GM23338 (cell line): Measurements from ENCODE around the gene DNAJB13. TPM values are rescaled to one million over a fixed set of nuclear protein-coding genes. Genes with fewer than 3 reads are reported as not detected.

Source experiments
- ATAC-seq: fragments of 200-7000 bp; cut with Tn5 transposase; 3 replicates; pipeline ENCODE4 v1.9.1; 2020
- DNase-seq: peaks from one replicate; pipeline ENCODE4 v3.0.0-alpha.2; 2015; ENCODE audit warnings: low spot score
- H2AFZ ChIP-seq: fragments of 200-600 bp; sonication (generic); 2 replicates; pipeline ENCODE4 v1.8.0; 2016; ENCODE audit warnings: antibody characterized with exemption, mild to moderate bottlenecking, moderate library complexity
- H3F3A ChIP-seq: fragments of 200-600 bp; sonication (generic); replicated peaks from 2 replicates; pipeline ENCODE4 v1.8.0; 2017; ENCODE audit warnings: antibody characterized with exemption, mixed run types, low read depth
- H3K27ac ChIP-seq: fragments of 200-600 bp; sonication (generic); 2 replicates; pipeline ENCODE4 v1.6.1; 2016; ENCODE audit warnings: low read depth
- H3K27me3 ChIP-seq: fragments of 200-600 bp; sonication (generic); 2 replicates; pipeline ENCODE4 v1.8.0; 2016; ENCODE audit warnings: mild to moderate bottlenecking, mixed run types, moderate library complexity; ENCODE audit not compliant: insufficient read depth
- H3K36me3 ChIP-seq: fragments of 200-600 bp; sonication (generic); 2 replicates; pipeline ENCODE4 v1.8.0; 2016; ENCODE audit warnings: mild to moderate bottlenecking; ENCODE audit not compliant: insufficient read depth
- H3K4me1 ChIP-seq: fragments of 200-600 bp; sonication (generic); 2 replicates; pipeline ENCODE4 v1.8.0; 2016; ENCODE audit warnings: mild to moderate bottlenecking, moderate library complexity; ENCODE audit not compliant: insufficient read depth
- H3K4me2 ChIP-seq: fragments of 200-600 bp; sonication (generic); 2 replicates; pipeline ENCODE4 v1.7.1; 2017; ENCODE audit warnings: mixed run types
- H3K4me3 ChIP-seq: fragments of 200-600 bp; sonication (generic); 2 replicates; pipeline ENCODE4 v1.6.1; 2016; ENCODE audit warnings: mixed run types
- H3K79me2 ChIP-seq: fragments of 200-600 bp; sonication (generic); replicated peaks from 2 replicates; pipeline ENCODE4 v1.8.0; 2017; ENCODE audit warnings: mild to moderate bottlenecking; ENCODE audit not compliant: insufficient read depth
- H3K9me2 ChIP-seq: fragments of 200-600 bp; sonication (generic); 2 replicates; pipeline ENCODE4 v1.8.0; 2017; ENCODE audit not compliant: insufficient read depth
- H4K20me1 ChIP-seq: fragments of 200-600 bp; sonication (generic); replicated peaks from 2 replicates; pipeline ENCODE4 v1.8.0; 2017; ENCODE audit warnings: mild to moderate bottlenecking; ENCODE audit not compliant: insufficient read depth
- H3K27ac Mint-ChIP-seq: 2 replicates; pipeline ENCODE4 v1.8.0; 2020; ENCODE audit warnings: inconsistent platforms, mild to moderate bottlenecking, moderate library complexity, mixed read lengths
- H3K27me3 Mint-ChIP-seq: 3 replicates; pipeline ENCODE4 v1.8.0; 2022; ENCODE audit warnings: low read depth, mild to moderate bottlenecking, moderate library complexity, mixed read lengths, inconsistent platforms; ENCODE audit not compliant: insufficient read depth, poor library complexity
- H3K36me3 Mint-ChIP-seq: 3 replicates; pipeline ENCODE4 v1.8.0; 2021; ENCODE audit warnings: low read depth, mild to moderate bottlenecking, inconsistent platforms, moderate library complexity, mixed read lengths
- H3K4me1 Mint-ChIP-seq: 3 replicates; pipeline ENCODE4 v1.8.0; 2020; ENCODE audit warnings: mild to moderate bottlenecking, inconsistent platforms, mixed read lengths
- H3K4me3 Mint-ChIP-seq: 3 replicates; pipeline ENCODE4 v1.8.0; 2021; ENCODE audit warnings: moderate library complexity, mild to moderate bottlenecking, inconsistent platforms, mixed read lengths
- H3K9me3 Mint-ChIP-seq: 3 replicates; pipeline ENCODE4 v1.8.0; 2020; ENCODE audit warnings: moderate library complexity, mild to moderate bottlenecking, inconsistent platforms, mixed read lengths
- CREB1 ChIP-seq: fragments of 250-450 bp; sonication (Bioruptor Pico); IDR thresholded peaks from 2 replicates; pipeline ENCODE4 v1.5.0; 2020; ENCODE audit warnings: low read depth, mild to moderate bottlenecking, moderate library complexity
- CTCF ChIP-seq, 2 experiments: fragments of 200-600 bp in 1 of 2; sonication (generic) in 1 of 2; conservative IDR thresholded peaks; 2 replicates each; pipeline versions ENCODE4 v1.5.1 to v1.6.1; 2016 to 2017; ENCODE audit warnings: antibody characterized with exemption in 2 of 2, low read depth in 2 of 2, mild to moderate bottlenecking in 2 of 2, moderate library complexity in 1 of 2
- EZH2 ChIP-seq: fragments of 200-600 bp; sonication (generic); IDR thresholded peaks from one replicate; pipeline ENCODE4 v1.8.0; 2017; ENCODE audit warnings: antibody characterized with exemption, mild to moderate bottlenecking, low read depth; ENCODE audit not compliant: unreplicated experiment
- EZH2phosphoT487 ChIP-seq: fragments of 200-600 bp; sonication (generic); IDR thresholded peaks from one replicate; pipeline ENCODE4 v1.8.1; 2018; ENCODE audit warnings: antibody characterized with exemption; ENCODE audit not compliant: unreplicated experiment
- JUNB ChIP-seq: IDR thresholded peaks from one replicate; pipeline ENCODE4 v1.6.1; 2016; ENCODE audit warnings: antibody characterized with exemption; ENCODE audit not compliant: unreplicated experiment
- POLR2AphosphoS5 ChIP-seq: IDR thresholded peaks from 2 replicates; pipeline ENCODE4 v1.6.1; 2016; ENCODE audit warnings: antibody characterized with exemption, low read depth
- STAT1 ChIP-seq: IDR thresholded peaks from one replicate; pipeline ENCODE4 v1.6.1; 2016; ENCODE audit warnings: antibody characterized with exemption; ENCODE audit not compliant: unreplicated experiment
- ZNF114 ChIP-seq: fragments of 250-450 bp; sonication (Bioruptor Pico); IDR thresholded peaks from 2 replicates; pipeline ENCODE4 v1.5.0; 2020; ENCODE audit warnings: mild to moderate bottlenecking, moderate library complexity
- polyA plus RNA-seq: library from polyadenylated mRNA; unstranded; fragments of >200 nt; fragmentation: Nextera tagmentation; extraction: Ambion mirVana; gene quantifications from 2 replicates; pipeline ENCODE4 v1.2.1, GENCODE V29; 2016
- total RNA-seq: library from RNA; depleted of rRNA; stranded (reverse); fragments of >200 nt; shearing (Covaris generic); gene quantifications from 2 replicates; pipeline ENCODE4 v1.2.3, GENCODE V29; 2014
- TF ChIP-seq, protein P1 (sequence below): fragments of 250-450 bp; sonication (Bioruptor Pico); IDR thresholded peaks from 2 replicates; pipeline ENCODE4 v1.5.0; 2020; ENCODE audit warnings: mild to moderate bottlenecking, moderate library complexity

Gene DNAJB13
- total and polyA plus RNA-seq, 2 experiments from 2014 or later: 0.14 to 0.32 TPM

DNA sequence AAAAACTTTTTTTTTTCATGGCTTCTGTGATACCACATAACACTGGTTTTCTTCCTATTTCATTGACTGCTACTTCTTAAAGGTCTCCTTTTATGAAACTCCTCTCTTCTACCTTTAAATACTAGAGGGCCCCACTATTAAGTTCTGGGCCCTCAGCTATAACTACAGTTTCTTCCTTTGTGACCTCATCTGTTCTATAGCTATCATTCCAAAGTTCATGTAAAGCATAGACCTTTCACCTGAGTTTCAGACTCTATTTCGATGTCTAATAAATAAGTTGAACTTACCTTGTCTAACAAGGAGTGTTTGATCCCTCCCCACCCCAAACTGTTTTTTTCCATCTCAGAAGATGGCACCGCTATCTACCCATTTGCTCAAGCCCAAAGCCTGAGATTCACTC lies 38.8 kb upstream of the DNAJB13 start (continued):
- TF ChIP-seq, protein P1, sequence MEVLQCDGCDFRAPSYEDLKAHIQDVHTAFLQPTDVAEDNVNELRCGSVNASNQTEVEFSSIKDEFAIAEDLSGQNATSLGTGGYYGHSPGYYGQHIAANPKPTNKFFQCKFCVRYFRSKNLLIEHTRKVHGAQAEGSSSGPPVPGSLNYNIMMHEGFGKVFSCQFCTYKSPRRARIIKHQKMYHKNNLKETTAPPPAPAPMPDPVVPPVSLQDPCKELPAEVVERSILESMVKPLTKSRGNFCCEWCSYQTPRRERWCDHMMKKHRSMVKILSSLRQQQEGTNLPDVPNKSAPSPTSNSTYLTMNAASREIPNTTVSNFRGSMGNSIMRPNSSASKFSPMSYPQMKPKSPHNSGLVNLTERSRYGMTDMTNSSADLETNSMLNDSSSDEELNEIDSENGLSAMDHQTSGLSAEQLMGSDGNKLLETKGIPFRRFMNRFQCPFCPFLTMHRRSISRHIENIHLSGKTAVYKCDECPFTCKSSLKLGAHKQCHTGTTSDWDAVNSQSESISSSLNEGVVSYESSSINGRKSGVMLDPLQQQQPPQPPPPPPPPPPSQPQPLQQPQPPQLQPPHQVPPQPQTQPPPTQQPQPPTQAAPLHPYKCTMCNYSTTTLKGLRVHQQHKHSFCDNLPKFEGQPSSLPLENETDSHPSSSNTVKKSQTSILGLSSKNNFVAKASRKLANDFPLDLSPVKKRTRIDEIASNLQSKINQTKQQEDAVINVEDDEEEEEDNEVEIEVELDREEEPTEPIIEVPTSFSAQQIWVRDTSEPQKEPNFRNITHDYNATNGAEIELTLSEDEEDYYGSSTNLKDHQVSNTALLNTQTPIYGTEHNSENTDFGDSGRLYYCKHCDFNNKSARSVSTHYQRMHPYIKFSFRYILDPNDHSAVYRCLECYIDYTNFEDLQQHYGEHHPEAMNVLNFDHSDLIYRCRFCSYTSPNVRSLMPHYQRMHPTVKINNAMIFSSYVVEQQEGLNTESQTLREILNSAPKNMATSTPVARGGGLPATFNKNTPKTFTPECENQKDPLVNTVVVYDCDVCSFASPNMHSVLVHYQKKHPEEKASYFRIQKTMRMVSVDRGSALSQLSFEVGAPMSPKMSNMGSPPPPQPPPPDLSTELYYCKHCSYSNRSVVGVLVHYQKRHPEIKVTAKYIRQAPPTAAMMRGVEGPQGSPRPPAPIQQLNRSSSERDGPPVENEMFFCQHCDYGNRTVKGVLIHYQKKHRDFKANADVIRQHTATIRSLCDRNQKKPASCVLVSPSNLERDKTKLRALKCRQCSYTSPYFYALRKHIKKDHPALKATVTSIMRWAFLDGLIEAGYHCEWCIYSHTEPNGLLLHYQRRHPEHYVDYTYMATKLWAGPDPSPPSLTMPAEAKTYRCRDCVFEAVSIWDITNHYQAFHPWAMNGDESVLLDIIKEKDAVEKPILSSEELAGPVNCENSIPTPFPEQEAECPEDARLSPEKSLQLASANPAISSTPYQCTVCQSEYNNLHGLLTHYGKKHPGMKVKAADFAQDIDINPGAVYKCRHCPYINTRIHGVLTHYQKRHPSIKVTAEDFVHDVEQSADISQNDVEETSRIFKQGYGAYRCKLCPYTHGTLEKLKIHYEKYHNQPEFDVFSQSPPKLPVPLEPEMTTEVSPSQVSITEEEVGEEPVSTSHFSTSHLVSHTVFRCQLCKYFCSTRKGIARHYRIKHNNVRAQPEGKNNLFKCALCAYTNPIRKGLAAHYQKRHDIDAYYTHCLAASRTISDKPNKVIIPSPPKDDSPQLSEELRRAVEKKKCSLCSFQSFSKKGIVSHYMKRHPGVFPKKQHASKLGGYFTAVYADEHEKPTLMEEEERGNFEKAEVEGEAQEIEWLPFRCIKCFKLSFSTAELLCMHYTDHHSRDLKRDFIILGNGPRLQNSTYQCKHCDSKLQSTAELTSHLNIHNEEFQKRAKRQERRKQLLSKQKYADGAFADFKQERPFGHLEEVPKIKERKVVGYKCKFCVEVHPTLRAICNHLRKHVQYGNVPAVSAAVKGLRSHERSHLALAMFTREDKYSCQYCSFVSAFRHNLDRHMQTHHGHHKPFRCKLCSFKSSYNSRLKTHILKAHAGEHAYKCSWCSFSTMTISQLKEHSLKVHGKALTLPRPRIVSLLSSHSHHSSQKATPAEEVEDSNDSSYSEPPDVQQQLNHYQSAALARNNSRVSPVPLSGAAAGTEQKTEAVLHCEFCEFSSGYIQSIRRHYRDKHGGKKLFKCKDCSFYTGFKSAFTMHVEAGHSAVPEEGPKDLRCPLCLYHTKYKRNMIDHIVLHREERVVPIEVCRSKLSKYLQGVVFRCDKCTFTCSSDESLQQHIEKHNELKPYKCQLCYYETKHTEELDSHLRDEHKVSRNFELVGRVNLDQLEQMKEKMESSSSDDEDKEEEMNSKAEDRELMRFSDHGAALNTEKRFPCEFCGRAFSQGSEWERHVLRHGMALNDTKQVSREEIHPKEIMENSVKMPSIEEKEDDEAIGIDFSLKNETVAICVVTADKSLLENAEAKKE (CRISPR knock-in tag): no peak
- TF ChIP-seq JUNB (no peak), CREB1 (no peak), STAT1 (no peak), EZH2 (no peak), POLR2AphosphoS5 (no peak), CTCF (conservative IDR thresholded peaks at IDR 0.05; ENCODE audit: low read depth in 2 of 2) (no peak), ZNF114 (CRISPR knock-in tag) (no peak)

DNA sequence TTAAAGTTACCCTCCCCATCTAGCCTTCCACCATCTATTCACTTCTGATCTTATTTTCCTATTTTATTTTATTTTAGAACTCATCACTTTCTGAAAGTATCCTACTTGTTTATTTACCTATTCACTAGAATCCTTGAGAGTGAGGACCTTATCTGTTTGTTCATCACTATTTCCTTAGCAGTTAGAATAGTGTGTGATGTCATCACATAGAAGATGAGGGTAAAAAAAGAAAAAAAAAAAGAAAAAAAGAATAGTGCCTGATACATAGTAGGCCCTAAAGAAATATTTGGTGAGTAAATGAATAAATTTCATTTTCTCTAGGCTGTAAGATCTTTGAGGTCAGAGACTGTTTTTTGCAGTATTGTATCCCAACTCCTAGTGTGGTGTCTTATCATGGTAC lies 37.4 kb upstream of the DNAJB13 start:
- Histone ChIP-seq H3K79me2 (no peaks in the 10 kb centered on the region), H3K4me3 (no peak overlapping the region), H2AFZ (no peak overlapping the region), H3K4me2 (no peak overlapping the region), H3K27ac (no peak overlapping the region), H3K27me3 (no peaks in the 10 kb centered on the region), H4K20me1 (no peaks in the 10 kb centered on the region), H3F3A (no peaks in the 10 kb centered on the region), H3K36me3 (no peaks in the 10 kb centered on the region), H3K9me2 (no peaks in the 10 kb centered on the region), H3K4me1 (no peaks in the 10 kb centered on the region)
- DNase-seq: no peak
- no peak for ATAC-seq
- H3K27me3 Mint-ChIP-seq: no peaks in the 10 kb centered on the region
- H3K36me3 Mint-ChIP-seq: peaks cover 4% of the 10 kb centered on the region; the same call in 2 of the 3 replicates
- H3K4me3 Mint-ChIP-seq: no peak overlapping the region
- H3K4me1 Mint-ChIP-seq: no peaks in the 10 kb centered on the region
- no peaks in the 10 kb centered on the region for H3K9me3 Mint-ChIP-seq
- H3K27ac Mint-ChIP-seq: no peak overlapping the region
- TF ChIP-seq CTCF (conservative IDR thresholded peaks at IDR 0.05; ENCODE audit: low read depth in 2 of 2) (no peak), EZH2phosphoT487 (no peak)
